GM12873 (cell line): Measurements from ENCODE around the gene ZC3H18.

Experiments used
- TF ChIP-seq, protein P1 (sequence below): IDR thresholded peaks from 2 replicates; pipeline ENCODE4 v1.5.1; 2012; ENCODE audit warnings: low read depth, mild to moderate bottlenecking, moderate library complexity, low read length, control low read depth; ENCODE audit not compliant: insufficient read depth; ENCODE audit errors: missing control alignments

The ZC3H18 gene

DNA sequence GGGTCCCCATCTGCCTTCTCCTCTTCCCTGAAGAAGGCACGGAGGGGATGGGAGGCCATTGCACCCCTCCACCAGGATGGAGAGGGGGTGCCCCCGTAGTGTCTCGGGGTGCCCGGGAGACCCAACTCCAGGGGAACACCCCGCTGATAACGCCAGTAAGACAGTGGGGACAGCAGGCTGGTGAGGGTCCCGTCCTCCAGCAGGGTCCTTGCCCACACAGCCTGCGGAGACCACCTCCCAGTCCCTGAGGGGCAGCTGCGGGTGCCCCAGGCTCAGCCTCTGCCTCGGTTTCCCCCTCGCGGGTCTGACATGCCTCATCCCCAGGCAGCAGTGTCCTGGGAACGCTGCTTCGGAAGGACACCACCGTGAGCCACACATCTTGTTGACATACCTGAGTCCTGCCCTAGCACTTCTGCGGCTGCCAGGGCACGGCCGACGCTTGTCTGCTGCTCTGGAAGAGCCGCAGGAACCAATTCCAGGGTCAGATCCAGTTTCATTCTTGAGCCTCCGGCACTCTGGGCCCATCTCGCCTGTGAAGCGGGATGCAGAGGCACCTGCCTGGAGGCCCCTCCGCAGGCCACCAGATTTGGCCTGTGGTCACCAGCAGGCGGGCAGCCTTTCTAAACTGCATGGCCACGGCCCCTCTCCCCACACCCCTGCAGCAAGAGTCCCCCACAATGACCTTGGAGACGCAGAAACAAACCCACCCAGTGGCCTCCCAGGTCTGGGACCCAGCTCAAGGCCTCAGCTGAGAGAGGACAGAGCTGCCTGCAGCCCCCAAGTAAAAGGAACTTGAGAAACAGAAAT is 39.9 kb upstream of the ZC3H18 start:
- TF ChIP-seq, protein P1, sequence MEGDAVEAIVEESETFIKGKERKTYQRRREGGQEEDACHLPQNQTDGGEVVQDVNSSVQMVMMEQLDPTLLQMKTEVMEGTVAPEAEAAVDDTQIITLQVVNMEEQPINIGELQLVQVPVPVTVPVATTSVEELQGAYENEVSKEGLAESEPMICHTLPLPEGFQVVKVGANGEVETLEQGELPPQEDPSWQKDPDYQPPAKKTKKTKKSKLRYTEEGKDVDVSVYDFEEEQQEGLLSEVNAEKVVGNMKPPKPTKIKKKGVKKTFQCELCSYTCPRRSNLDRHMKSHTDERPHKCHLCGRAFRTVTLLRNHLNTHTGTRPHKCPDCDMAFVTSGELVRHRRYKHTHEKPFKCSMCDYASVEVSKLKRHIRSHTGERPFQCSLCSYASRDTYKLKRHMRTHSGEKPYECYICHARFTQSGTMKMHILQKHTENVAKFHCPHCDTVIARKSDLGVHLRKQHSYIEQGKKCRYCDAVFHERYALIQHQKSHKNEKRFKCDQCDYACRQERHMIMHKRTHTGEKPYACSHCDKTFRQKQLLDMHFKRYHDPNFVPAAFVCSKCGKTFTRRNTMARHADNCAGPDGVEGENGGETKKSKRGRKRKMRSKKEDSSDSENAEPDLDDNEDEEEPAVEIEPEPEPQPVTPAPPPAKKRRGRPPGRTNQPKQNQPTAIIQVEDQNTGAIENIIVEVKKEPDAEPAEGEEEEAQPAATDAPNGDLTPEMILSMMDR: no peak

DNA sequence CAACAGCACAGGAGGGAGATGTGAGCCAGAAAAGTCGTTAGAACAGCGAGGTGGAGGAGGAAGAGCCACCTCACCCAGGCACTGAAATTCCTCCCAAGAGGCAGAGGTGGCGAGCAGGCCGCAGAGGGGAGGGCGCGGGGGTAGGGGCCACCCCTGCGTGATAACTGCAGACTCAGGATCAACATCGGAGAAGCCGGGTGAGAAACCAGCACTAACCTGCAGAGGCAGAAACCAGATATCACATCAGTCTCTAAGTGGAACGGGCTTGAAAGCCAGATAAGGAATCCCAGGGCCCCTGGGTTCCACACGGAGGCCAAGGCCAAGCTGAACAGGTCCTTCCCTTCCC is 39.4 kb upstream of the ZC3H18 start:
- TF ChIP-seq, protein P1: no peak

DNA sequence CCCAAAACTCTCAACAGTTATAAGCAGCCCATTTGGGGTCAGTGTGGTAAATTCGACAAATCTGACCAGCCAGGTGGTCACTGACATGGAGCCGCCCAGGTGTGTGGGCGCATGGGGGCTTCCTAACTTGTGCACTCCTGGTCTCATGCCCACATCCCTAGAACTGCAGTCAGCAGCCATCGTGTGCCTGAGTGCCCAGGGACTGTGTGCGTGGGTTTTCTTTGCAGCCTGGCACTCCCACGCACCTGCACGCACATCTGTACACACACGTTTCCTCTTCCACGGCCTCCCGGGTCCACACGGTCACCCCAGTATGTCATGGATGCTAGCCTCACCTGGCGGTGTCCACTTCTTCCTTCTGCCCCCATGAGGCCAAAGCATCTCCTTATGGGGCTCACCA is 38.9 kb upstream of the ZC3H18 start:
- TF ChIP-seq, protein P1: no peak

DNA sequence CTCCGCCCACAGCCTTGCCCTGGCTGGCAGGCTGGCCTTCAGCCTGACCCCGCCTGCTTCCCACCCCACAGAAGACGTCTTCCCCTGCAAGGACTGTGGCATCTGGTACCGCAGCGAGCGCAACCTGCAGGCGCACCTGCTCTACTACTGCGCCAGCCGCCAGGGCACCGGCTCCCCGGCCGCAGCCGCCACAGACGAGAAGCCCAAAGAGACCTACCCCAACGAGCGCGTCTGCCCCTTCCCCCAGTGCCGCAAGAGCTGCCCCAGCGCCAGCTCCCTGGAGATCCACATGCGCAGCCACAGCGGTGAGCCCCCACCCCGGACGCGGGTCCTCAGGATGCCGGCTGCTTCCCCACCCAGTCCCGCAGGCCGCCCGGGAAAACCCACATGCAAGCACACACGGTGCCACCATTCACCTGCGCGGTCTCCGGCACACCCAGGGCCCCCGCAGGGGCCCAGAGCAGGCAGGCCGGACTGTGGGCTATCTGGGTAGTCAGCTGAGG is 38.2 kb upstream of the ZC3H18 start:
- TF ChIP-seq, protein P1: no peak

DNA sequence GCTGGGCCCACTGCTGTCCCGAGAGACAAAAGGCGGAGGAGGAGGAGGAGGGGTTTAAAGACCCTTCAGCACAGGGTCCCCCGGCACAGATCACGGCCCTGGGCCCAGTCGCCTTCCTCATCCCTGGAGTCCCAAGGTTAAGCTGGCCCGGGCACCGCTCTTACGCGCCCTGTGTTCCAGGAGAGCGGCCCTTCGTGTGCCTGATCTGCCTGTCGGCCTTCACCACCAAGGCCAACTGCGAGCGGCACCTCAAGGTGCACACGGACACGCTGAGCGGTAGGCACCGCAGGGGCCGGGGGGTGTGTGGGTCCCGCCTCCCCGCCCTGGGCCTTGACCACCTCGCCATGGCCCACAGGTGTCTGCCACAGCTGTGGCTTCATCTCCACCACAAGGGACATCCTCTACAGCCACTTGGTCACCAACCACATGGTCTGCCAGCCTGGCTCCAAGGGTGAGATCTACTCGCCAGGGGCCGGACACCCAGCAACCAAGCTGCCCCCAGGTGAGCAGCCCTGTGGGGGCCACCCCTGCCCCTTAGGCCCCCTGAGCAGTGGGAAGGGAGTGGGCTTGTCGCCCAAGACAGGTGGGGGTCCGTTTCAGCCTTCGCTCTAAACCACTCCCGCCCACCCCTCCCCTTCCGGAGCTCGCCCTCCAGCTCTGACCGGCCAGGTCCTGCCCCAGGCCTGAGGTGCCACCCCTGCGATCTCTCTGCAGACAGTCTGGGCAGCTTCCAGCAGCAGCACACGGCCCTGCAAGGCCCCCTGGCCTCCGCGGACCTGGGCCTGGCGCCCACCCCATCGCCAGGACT is 37.6 kb upstream of the ZC3H18 start:
- TF ChIP-seq, protein P1: no peak

DNA sequence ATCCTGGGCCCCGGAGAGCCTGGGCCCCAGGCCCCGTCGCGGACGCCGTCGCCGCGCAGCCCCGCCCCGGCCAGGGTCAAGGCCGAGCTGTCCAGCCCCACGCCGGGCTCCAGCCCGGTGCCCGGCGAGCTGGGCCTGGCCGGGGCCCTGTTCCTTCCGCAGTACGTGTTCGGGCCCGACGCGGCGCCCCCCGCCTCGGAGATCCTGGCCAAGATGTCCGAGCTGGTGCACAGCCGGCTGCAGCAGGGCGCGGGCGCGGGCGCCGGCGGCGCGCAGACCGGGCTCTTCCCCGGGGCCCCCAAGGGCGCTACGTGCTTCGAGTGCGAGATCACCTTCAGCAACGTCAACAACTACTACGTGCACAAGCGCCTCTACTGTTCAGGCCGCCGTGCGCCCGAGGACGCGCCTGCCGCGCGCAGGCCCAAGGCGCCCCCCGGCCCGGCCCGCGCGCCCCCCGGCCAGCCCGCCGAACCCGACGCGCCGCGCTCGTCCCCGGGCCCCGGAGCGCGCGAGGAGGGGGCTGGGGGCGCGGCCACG is 36.8 kb upstream of the ZC3H18 start:
- TF ChIP-seq, protein P1: no peak
